ENCODE results near the gene CHPF. TPM values are rescaled to one million over a fixed set of nuclear protein-coding genes. Genes with fewer than 3 reads are reported as not detected.
A peak's percentile ranks its signal among the peaks of the same experiment; 100 is the strongest.

The CHPF gene
- total RNA-seq, 1 experiment from 2014 or later = 81.2 TPM

- Mint-ChIP-seq H3K27ac (ENCODE audit: low read depth, unreplicated experiment) (no peak overlapping the region), H3K27me3 (ENCODE audit: insufficient read depth, unreplicated experiment) (no peaks in the 10 kb centered on the region), H3K4me3 (ENCODE audit: unreplicated experiment) (no peak overlapping the region), H3K4me1 (ENCODE audit: insufficient read depth, unreplicated experiment) (no peaks in the 10 kb centered on the region), H3K36me3 (ENCODE audit: insufficient read depth, unreplicated experiment) (peaks cover 4% of the 10 kb centered on the region), H3K9me3 (ENCODE audit: unreplicated experiment) (no peaks in the 10 kb centered on the region)
- no peak for DNase-seq (ENCODE audit: unreplicated experiment)
- no TSS peak for BruUV-seq (replicated peaks)
- POLR2A ChIA-PET = interaction anchor here (0.8 to 1.9 kb wide), 3 partner anchors 8 to 37 kb away, joined by 3 to 6 read pairs (median 3); partner anchors contain the start of genes CHPF, STK11IP and TMEM198
- TF ChIP-seq CTCF (IDR thresholded peaks at IDR 0.05; ENCODE audit: unreplicated experiment) = no peak
- CTCF ChIA-PET = interaction anchor here (0.6 to 4.6 kb wide), 29 partner anchors 8 to 850 kb away, joined by 3 to 23 read pairs (median 8); partner anchors contain the start of genes CHPF, INHA, OBSL1 and TMEM198
- intact Hi-C loops (cut with micrococcal nuclease) = no loop called here
Measured at GRCh38 chr2:219560893-219561178, 17.2 kb upstream of the CHPF start.

DNA sequence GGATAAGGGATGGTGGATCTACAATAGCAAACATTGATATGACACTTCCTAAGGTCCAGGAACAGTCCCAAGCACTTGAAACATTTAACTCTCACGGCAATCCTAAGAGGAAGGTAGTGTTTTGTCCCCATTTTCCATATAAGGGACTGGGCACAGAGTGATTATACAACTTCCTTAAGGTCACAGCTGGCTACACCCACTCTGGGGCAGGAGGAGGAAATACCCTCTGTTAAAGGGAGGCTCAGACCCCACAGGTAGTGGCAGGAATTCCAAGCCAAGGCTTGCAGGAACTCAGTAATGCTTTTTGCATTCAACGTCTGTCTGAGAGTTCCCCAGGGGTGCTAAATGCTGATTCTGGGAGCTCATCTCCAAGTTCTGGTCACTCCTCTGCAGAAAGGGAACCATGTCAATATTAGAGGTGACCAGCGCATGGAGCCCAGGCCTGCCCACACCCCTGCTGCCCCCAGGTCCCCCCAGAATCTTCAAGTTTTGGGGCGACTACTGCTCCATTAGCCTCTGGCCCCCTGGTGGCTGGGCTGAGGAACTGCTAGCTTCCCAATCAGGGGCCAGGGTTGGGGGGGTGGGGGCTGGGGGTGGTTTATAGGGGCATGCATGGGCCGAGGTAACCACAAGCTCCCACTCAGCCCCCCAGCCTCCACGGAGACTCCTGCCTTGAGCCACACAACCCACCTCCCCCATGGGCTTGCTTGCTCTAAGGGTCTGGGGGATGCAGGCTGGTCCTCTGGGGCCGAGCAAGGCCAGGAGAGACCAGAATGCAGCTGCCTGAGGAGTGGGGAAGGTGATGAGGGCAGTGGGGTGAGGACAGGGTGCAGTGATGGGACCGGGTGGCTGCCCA lies 16.7 kb upstream of the CHPF start:
- no TSS peak for BruUV-seq (replicated peaks)
- CTCF ChIA-PET = interaction anchor here (0.6 to 4.6 kb wide), 39 partner anchors 8 to 850 kb away, joined by 3 to 23 read pairs (median 5); partner anchors contain the start of genes CHPF, INHA, OBSL1 and STK11IP
- POLR2A ChIA-PET = interaction anchor here (0.8 to 1.9 kb wide), 3 partner anchors 8 to 37 kb away, joined by 3 to 6 read pairs (median 3); partner anchors contain the start of genes CHPF, STK11IP and TMEM198
- Mint-ChIP-seq H3K4me3 (ENCODE audit: unreplicated experiment) (no peak overlapping the region), H3K4me1 (ENCODE audit: insufficient read depth, unreplicated experiment) (no peaks in the 10 kb centered on the region), H3K27me3 (ENCODE audit: insufficient read depth, unreplicated experiment) (no peaks in the 10 kb centered on the region), H3K9me3 (ENCODE audit: unreplicated experiment) (no peaks in the 10 kb centered on the region), H3K27ac (ENCODE audit: low read depth, unreplicated experiment) (no peak overlapping the region), H3K36me3 (ENCODE audit: insufficient read depth, unreplicated experiment) (peaks cover 4% of the 10 kb centered on the region)
- peak; percentile 80 for TF ChIP-seq CTCF (IDR thresholded peaks at IDR 0.05; ENCODE audit: unreplicated experiment)
- intact Hi-C loops (cut with micrococcal nuclease) = no loop called here
- DNase-seq (ENCODE audit: unreplicated experiment) = no peak

DNA sequence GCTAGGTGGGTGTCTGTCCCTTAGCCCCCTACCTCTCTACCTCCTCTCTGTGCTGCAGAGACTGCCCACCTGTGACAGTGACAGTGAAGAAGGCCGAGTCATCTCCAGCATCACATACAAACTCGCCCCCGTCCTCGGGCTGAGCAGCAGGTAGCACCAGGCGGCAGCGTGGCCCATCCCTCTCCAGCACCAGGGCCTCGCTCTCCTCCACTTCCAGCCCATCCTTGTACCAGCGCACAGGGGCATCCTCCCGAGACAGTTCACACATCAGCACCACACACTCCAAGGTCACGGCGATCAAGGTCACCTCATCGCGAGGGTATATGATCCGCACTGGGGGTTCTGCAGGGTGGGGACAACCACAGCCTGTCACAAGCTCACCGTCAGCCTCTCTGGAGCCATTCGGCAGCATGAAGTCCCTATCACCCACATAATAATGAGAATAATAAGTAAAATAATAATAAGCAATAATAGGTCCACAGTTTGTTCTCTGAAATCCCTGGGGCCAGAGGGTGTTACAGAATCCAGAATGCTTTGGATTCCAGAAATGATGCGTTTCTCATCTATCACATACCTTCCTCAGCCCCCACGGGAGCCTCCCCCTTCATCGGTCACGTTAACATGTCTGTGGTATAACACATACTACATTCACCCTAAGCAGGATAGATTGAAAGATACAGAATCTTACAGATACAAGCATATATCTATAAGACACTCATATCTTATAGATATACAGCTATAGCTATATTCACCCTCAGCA lies 15.7 kb upstream of the CHPF start:
- no peaks in the 10 kb centered on the region for H3K27me3 Mint-ChIP-seq (ENCODE audit: insufficient read depth, unreplicated experiment)
- no peaks in the 10 kb centered on the region for H3K9me3 Mint-ChIP-seq (ENCODE audit: unreplicated experiment)
- H3K27ac Mint-ChIP-seq (ENCODE audit: low read depth, unreplicated experiment) = no peak overlapping the region
- ChIA-PET POLR2A (no interaction called here), CTCF (interaction anchor here (0.6 to 4.6 kb wide), 32 partner anchors 8 to 1094 kb away, joined by 3 to 23 read pairs (median 6); partner anchors contain the start of genes CHPF, INHA, OBSL1 and STK11IP)
- BruUV-seq (replicated peaks) = no TSS peak
- intact Hi-C loops (cut with micrococcal nuclease) = no loop called here
- H3K4me3 Mint-ChIP-seq (ENCODE audit: unreplicated experiment) = no peak overlapping the region
- H3K36me3 Mint-ChIP-seq (ENCODE audit: insufficient read depth, unreplicated experiment) = peaks cover 4% of the 10 kb centered on the region
- no peak for DNase-seq (ENCODE audit: unreplicated experiment)
- no peak for TF ChIP-seq CTCF (IDR thresholded peaks at IDR 0.05; ENCODE audit: unreplicated experiment)
- no peaks in the 10 kb centered on the region for H3K4me1 Mint-ChIP-seq (ENCODE audit: insufficient read depth, unreplicated experiment)
